Skeletal muscle tissue (tissue), 4 donors: Measurements from ENCODE around the gene PLCB2. TPM values are rescaled to one million over a fixed set of nuclear protein-coding genes. Genes with fewer than 3 reads are reported as not detected.
A peak's percentile ranks its signal among the peaks of the same experiment; 100 is the strongest.

ENCODE experiments used
- H3K27ac ChIP-seq: one replicate; pipeline ENCODE4 v1.7.0; 2013; ENCODE audit warnings: mild to moderate bottlenecking, low read depth, low read length, inconsistent platforms
- H3K27me3 ChIP-seq, 3 donors: one replicate each; pipeline ENCODE4 v1.7.0; 2013; ENCODE audit warnings: low read length in 3 of 3; ENCODE audit not compliant: control insufficient read depth in 3 of 3, insufficient read depth in 3 of 3
- H3K36me3 ChIP-seq, 3 donors: one replicate each; pipeline ENCODE4 v1.7.0; 2013; ENCODE audit warnings: low read length in 3 of 3; ENCODE audit not compliant: control insufficient read depth in 3 of 3, insufficient read depth in 3 of 3
- H3K4me1 ChIP-seq, 3 donors: one replicate each; pipeline ENCODE4 v1.7.0; 2013; ENCODE audit warnings: low read length in 3 of 3, mild to moderate bottlenecking in 3 of 3; ENCODE audit not compliant: control insufficient read depth in 3 of 3, insufficient read depth in 3 of 3
- H3K4me3 ChIP-seq, 3 donors: one replicate each; pipeline ENCODE4 v1.7.0; 2013; ENCODE audit warnings: low read length in 3 of 3
- H3K9ac ChIP-seq, 3 donors: one replicate each; pipeline ENCODE4 v1.7.0; 2013; ENCODE audit warnings: low read length in 3 of 3, mild to moderate bottlenecking in 3 of 3, moderate library complexity in 2 of 3, low read depth in 1 of 3
- H3K9me3 ChIP-seq, 3 donors: one replicate each; pipeline ENCODE4 v1.7.0; 2013; ENCODE audit warnings: low read length in 3 of 3; ENCODE audit not compliant: control insufficient read depth in 3 of 3
- total RNA-seq: library from RNA; depleted of rRNA; stranded (reverse); fragments of >200 nt; gene quantifications from one replicate; pipeline ENCODE4 v1.2.3, GENCODE V29; 2014
- donor health status: Osteomylitis.

PLCB2 gene
- total RNA-seq, 1 donor from 2014 or later: 3.7 TPM

- no peak overlapping the region for H3K27ac ChIP-seq
- H3K9ac ChIP-seq: no peak overlapping the region
- no peaks in the 10 kb centered on the region for H3K9me3 ChIP-seq
- peaks cover 5 to 12% (median 10%) of the 10 kb centered on the region in 3 donors for H3K4me1 ChIP-seq
- no peaks in the 10 kb centered on the region for H3K36me3 ChIP-seq
- peaks cover 0 to 10% (median 7%) of the 10 kb centered on the region in 3 donors for H3K27me3 ChIP-seq
- no peak overlapping the region for H3K4me3 ChIP-seq
These were observed 7.1 kb upstream of the PLCB2 start for GRCh38 chr15:40314723-40315276.

- H3K4me3 ChIP-seq: no peak overlapping the region
- H3K27ac ChIP-seq: no peak overlapping the region
- H3K9ac ChIP-seq: no peak overlapping the region
- H3K36me3 ChIP-seq: no peaks in the 10 kb centered on the region
- H3K27me3 ChIP-seq: peaks cover 0 to 12% (median 7%) of the 10 kb centered on the region in 3 donors
- H3K4me1 ChIP-seq: peaks cover 5 to 12% (median 10%) of the 10 kb centered on the region in 3 donors
- H3K9me3 ChIP-seq: no peaks in the 10 kb centered on the region
These were observed 6.0 kb upstream of the PLCB2 start for GRCh38 chr15:40313531-40314398.

GRCh38 chr15:40312370-40313158 is 4.8 kb upstream of the PLCB2 start:
- H3K4me3 ChIP-seq: no peak overlapping the region
- no peaks in the 10 kb centered on the region for H3K9me3 ChIP-seq
- H3K27ac ChIP-seq: no peak overlapping the region
- no peak overlapping the region for H3K9ac ChIP-seq
- no peaks in the 10 kb centered on the region for H3K36me3 ChIP-seq
- peaks cover 5 to 12% (median 11%) of the 10 kb centered on the region in 3 donors for H3K4me1 ChIP-seq
- H3K27me3 ChIP-seq: peaks cover 0 to 14% (median 7%) of the 10 kb centered on the region in 3 donors

GRCh38 chr15:40310993-40311392 is 3.3 kb upstream of the PLCB2 start:
- H3K4me3 ChIP-seq: no peak overlapping the region
- no peaks in the 10 kb centered on the region for H3K36me3 ChIP-seq
- no peak overlapping the region for H3K27ac ChIP-seq
- H3K9me3 ChIP-seq: no peaks in the 10 kb centered on the region
- H3K4me1 ChIP-seq: peaks cover 5 to 14% (median 12%) of the 10 kb centered on the region in 3 donors
- H3K9ac ChIP-seq: no peak overlapping the region
- peaks cover 0 to 14% (median 7%) of the 10 kb centered on the region in 3 donors for H3K27me3 ChIP-seq

GRCh38 chr15:40310001-40310959 is 2.5 kb upstream of the PLCB2 start:
- H3K4me1 ChIP-seq: peaks cover 5 to 14% (median 12%) of the 10 kb centered on the region in 3 donors
- no peak overlapping the region for H3K27ac ChIP-seq
- H3K9ac ChIP-seq: no peak overlapping the region
- no peak overlapping the region for H3K4me3 ChIP-seq
- H3K27me3 ChIP-seq: peaks cover 0 to 14% (median 7%) of the 10 kb centered on the region in 3 donors
- H3K36me3 ChIP-seq: no peaks in the 10 kb centered on the region
- H3K9me3 ChIP-seq: no peaks in the 10 kb centered on the region

- Histone ChIP-seq H3K4me3 (no peak overlapping the region), H3K9me3 (no peaks in the 10 kb centered on the region), H3K36me3 (no peaks in the 10 kb centered on the region), H3K9ac (no peak overlapping the region), H3K4me1 (peaks cover 5 to 14% (median 7%) of the 10 kb centered on the region in 3 donors), H3K27me3 (peaks cover 0 to 14% (median 7%) of the 10 kb centered on the region in 3 donors), H3K27ac (no peak overlapping the region)
These were observed 1.7 kb upstream of the PLCB2 start for GRCh38 chr15:40309344-40309862.

GRCh38 chr15:40306908-40307307 is 827 bp downstream of the PLCB2 start:
- Histone ChIP-seq H3K4me3 (peak overlapping the region; percentile 23 to 43 (median 35)), H3K27me3 (peaks cover 0 to 11% (median 4%) of the 10 kb centered on the region in 3 donors), H3K9ac (no peak overlapping the region), H3K9me3 (no peaks in the 10 kb centered on the region), H3K4me1 (peaks cover 0 to 4% (median 0%) of the 10 kb centered on the region in 3 donors), H3K27ac (no peak overlapping the region), H3K36me3 (no peaks in the 10 kb centered on the region)

- Histone ChIP-seq H3K36me3 (no peaks in the 10 kb centered on the region), H3K4me1 (peaks cover 0 to 4% (median 0%) of the 10 kb centered on the region in 3 donors), H3K9me3 (no peaks in the 10 kb centered on the region), H3K4me3 (peak overlapping the region in 2 of 3 donors; percentile 17 to 23), H3K27ac (no peak overlapping the region), H3K9ac (no peak overlapping the region), H3K27me3 (peaks cover 0 to 9% (median 4%) of the 10 kb centered on the region in 3 donors)
These were observed 1.4 kb downstream of the PLCB2 start for GRCh38 chr15:40306371-40306770.

- Histone ChIP-seq H3K27ac (no peak overlapping the region), H3K9me3 (no peaks in the 10 kb centered on the region), H3K4me1 (peaks cover 0 to 4% (median 0%) of the 10 kb centered on the region in 3 donors), H3K4me3 (no peak overlapping the region), H3K36me3 (no peaks in the 10 kb centered on the region), H3K9ac (no peak overlapping the region), H3K27me3 (peaks cover 0 to 9% (median 0%) of the 10 kb centered on the region in 3 donors)
These were observed 2.5 kb downstream of the PLCB2 start for GRCh38 chr15:40305281-40305680.
